Central memory CD4-positive, alpha-beta T cell (primary cell): ENCODE results near the gene FUNDC1.

ENCODE experiments used
- DNase-seq: peaks from one replicate; pipeline ENCODE4 v3.0.0; 2022

Gene FUNDC1

DNA sequence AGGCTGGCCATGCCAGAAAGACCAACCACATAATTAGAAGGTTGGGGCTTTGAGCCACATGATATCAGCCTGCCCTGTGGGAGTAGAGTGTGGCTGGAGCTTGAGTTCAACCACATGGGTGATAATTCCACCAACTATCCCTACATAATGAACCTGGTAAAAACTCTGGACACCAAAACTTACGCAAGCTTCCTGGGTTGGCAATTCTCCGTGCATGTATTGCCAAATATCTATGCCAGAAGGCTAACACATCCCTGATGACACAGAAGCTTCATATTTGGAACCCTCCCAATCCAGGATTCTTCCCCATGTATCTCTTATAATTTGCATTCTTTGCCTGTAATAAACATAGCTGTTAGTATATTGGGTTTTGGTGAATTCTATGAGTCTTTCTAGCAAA, 68.2 kb downstream of the FUNDC1 start:
- no peak for DNase-seq
